Calu3 (cell line): ENCODE measurements around the gene SURF4. TPM values are rescaled to one million over a fixed set of nuclear protein-coding genes. Genes with fewer than 3 reads are reported as not detected.

Experiments used
- BruUV-seq: library from RNA; stranded (reverse); fragments of 400-500 nt; replicated peaks from 2 replicates; lab custom pipeline; 2021; lab: Mats Ljungman, UMichigan
- CTCF ChIA-PET: fragments of 300-600 bp; sonication (Branson Sonifier 250); formaldehyde crosslinking; loops from one replicate; lab custom pipeline; 2022; ENCODE audit warnings: antibody characterized with exemption; lab: Charles Lee
- DNase-seq: peaks from one replicate; pipeline ENCODE4 v3.0.0; 2022
- H3K27ac Mint-ChIP-seq: one replicate; pipeline ENCODE4 v1.8.0; 2022; ENCODE audit warnings: mixed read lengths; ENCODE audit not compliant: unreplicated experiment
- H3K27me3 Mint-ChIP-seq: one replicate; pipeline ENCODE4 v1.8.0; 2022; ENCODE audit warnings: mixed read lengths; ENCODE audit not compliant: unreplicated experiment
- H3K36me3 Mint-ChIP-seq: one replicate; pipeline ENCODE4 v1.8.0; 2022; ENCODE audit warnings: mild to moderate bottlenecking, moderate library complexity, mixed read lengths; ENCODE audit not compliant: insufficient read depth, unreplicated experiment
- H3K4me1 Mint-ChIP-seq: one replicate; pipeline ENCODE4 v1.8.0; 2022; ENCODE audit warnings: mild to moderate bottlenecking, low read depth, mixed read lengths; ENCODE audit not compliant: unreplicated experiment
- H3K4me3 Mint-ChIP-seq: one replicate; pipeline ENCODE4 v1.8.0; 2022; ENCODE audit warnings: mild to moderate bottlenecking, low read depth, moderate library complexity, mixed read lengths; ENCODE audit not compliant: unreplicated experiment
- H3K9me3 Mint-ChIP-seq: one replicate; pipeline ENCODE4 v1.8.0; 2022; ENCODE audit warnings: low read depth, mixed read lengths; ENCODE audit not compliant: unreplicated experiment
- CTCF ChIP-seq: fragments of 200-600 bp; IDR thresholded peaks from one replicate; pipeline ENCODE4 v1.8.0; 2022; ENCODE audit warnings: antibody characterized with exemption; ENCODE audit not compliant: unreplicated experiment
- intact Hi-C: fragments of 100-400 bp; cut with micrococcal nuclease; formaldehyde crosslinking; loops from one replicate; pipeline ENCODE4 v1.10.0; 2022; ENCODE audit not compliant: unreplicated experiment
- total RNA-seq: library from RNA; stranded (reverse); gene quantifications from 2 replicates; pipeline ENCODE4 v1.2.3, GENCODE V29; 2022

The SURF4 gene
- total RNA-seq, 1 experiment from 2014 or later = 129 TPM

GRCh38 chr9:133356391-133357091 is 19.3 kb downstream of the SURF4 start, which contains the start of the genes SURF1 and SURF2:
Gene SURF1, minus strand, starts transcription at chr9:133356487. Its CDS starts 34 bp downstream, at chr9:133356453.
Gene SURF2, plus strand, starts transcription at chr9:133356550. Its CDS starts 43 bp downstream, at chr9:133356593.
- no peak for TF ChIP-seq CTCF
- intact Hi-C loops = loop anchor here (2.0 kb wide), 1 partner anchor 18 kb away; no protein-coding TSS in a partner anchor
- Mint-ChIP-seq H3K4me3 (peak within 1 kb of the TSS; percentile 78), H3K9me3 (no peaks in the 10 kb centered on the region), H3K36me3 (peaks cover 69% of the 10 kb centered on the region), H3K27me3 (no peaks in the 10 kb centered on the region), H3K4me1 (peaks cover 23% of the 10 kb centered on the region), H3K27ac (peak within 1 kb of the TSS; percentile 42)
- peak; percentile 88 for DNase-seq
- no TSS peak for BruUV-seq
- CTCF ChIA-PET = interaction anchor here (0.6 to 0.8 kb wide), 3 partner anchors 9 to 103 kb away, joined by 3 to 5 read pairs (median 3); partner anchors contain the start of gene CACFD1

DNA sequence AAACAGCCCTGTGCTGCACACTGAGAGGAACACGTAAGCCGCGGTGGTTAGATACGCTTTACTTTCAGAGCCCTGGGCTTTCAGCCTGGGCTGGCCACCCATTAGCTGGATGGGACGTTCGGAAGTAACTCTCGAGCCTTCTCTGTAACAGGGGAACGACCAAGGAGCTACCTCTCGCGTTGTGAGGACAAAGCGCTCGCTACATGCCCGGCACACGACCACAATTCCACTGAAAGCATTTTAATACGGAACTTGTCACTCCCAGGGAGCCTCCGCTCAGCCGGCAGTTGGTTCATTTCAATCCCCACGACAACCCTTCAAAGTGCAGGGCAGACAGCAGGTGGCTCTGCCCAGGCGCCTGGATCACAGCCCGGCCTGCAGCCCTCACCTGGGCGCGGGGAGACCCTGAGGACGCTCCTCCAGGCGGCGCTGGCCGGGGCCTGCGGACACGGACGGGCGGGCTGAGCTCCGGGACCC is 19.9 kb downstream of the SURF4 start:
- CTCF ChIA-PET = interaction anchor here (0.8 to 0.9 kb wide), 2 partner anchors 104 to 170 kb away, joined by 4 to 5 read pairs; partner anchors contain the start of gene CACFD1
- H3K36me3 Mint-ChIP-seq = peaks cover 64% of the 10 kb centered on the region
- no TSS peak for BruUV-seq

DNA sequence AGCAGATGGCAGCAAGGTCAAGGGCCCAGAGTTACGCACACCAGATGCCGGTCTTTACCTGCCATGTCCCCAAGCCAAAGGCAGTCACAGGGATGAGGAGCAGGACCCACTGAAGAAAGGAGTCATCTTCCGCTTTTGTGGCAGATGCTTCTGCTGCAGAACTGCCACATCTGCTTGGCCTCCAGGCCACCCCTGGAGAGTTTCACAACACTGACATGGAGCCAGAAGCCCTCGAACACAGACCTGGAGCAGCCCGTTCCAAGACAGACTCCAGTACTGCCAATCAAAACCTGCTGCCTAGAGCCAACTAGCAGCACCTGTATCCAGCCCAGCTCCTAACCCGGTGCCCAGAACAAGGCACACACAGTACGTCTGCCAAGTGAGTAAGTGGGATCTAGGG is 21.1 kb downstream of the SURF4 start:
- Mint-ChIP-seq H3K4me1 (peaks cover 27% of the 10 kb centered on the region), H3K9me3 (no peaks in the 10 kb centered on the region), H3K27ac (no peak overlapping the region), H3K36me3 (peaks cover 69% of the 10 kb centered on the region), H3K27me3 (no peaks in the 10 kb centered on the region), H3K4me3 (no peak overlapping the region)
- intact Hi-C loops = no loop called here
- BruUV-seq = no TSS peak
- no peak for DNase-seq
- TF ChIP-seq CTCF = no peak
- CTCF ChIA-PET = interaction anchor here (1.3 kb wide), 1 partner anchor 19 kb away, joined by 8 read pairs; no protein-coding TSS in a partner anchor

More for the DNA sequence above, 19.9 kb downstream of the SURF4 start:
- no peak for DNase-seq
- Mint-ChIP-seq H3K4me3 (peak overlapping the region; percentile 78), H3K4me1 (peaks cover 23% of the 10 kb centered on the region), H3K27ac (peak overlapping the region; percentile 42), H3K9me3 (no peaks in the 10 kb centered on the region), H3K27me3 (no peaks in the 10 kb centered on the region)
- no peak for TF ChIP-seq CTCF
- intact Hi-C loops = loop anchor here (2.0 kb wide), 1 partner anchor 19 kb away; no protein-coding TSS in a partner anchor

GRCh38 chr9:133353548-133353947 is 22.3 kb downstream of the SURF4 start:
- Mint-ChIP-seq H3K4me3 (no peak overlapping the region), H3K9me3 (no peaks in the 10 kb centered on the region)
- CTCF ChIA-PET = no interaction called here

More at GRCh38 chr9:133353548-133353947, 22.3 kb downstream of the SURF4 start:
- BruUV-seq = no TSS peak
- Mint-ChIP-seq H3K4me1 (peaks cover 24% of the 10 kb centered on the region), H3K27me3 (no peaks in the 10 kb centered on the region), H3K27ac (no peak overlapping the region), H3K36me3 (peaks cover 78% of the 10 kb centered on the region)
- no peak for DNase-seq
- intact Hi-C loops = no loop called here
- TF ChIP-seq CTCF = no peak
